GM23338 (cell line): ENCODE results near the gene STIM1. TPM values are rescaled to one million over a fixed set of nuclear protein-coding genes. Genes with fewer than 3 reads are reported as not detected.

Source experiments
- ATAC-seq: fragments of 200-7000 bp; cut with Tn5 transposase; 3 replicates; pipeline ENCODE4 v1.9.1; 2020
- DNase-seq: peaks from one replicate; pipeline ENCODE4 v3.0.0-alpha.2; 2015; ENCODE audit warnings: low spot score
- H2AFZ ChIP-seq: fragments of 200-600 bp; sonication (generic); 2 replicates; pipeline ENCODE4 v1.8.0; 2016; ENCODE audit warnings: antibody characterized with exemption, mild to moderate bottlenecking, moderate library complexity
- H3F3A ChIP-seq: fragments of 200-600 bp; sonication (generic); replicated peaks from 2 replicates; pipeline ENCODE4 v1.8.0; 2017; ENCODE audit warnings: antibody characterized with exemption, mixed run types, low read depth
- H3K27ac ChIP-seq: fragments of 200-600 bp; sonication (generic); 2 replicates; pipeline ENCODE4 v1.6.1; 2016; ENCODE audit warnings: low read depth
- H3K27me3 ChIP-seq: fragments of 200-600 bp; sonication (generic); 2 replicates; pipeline ENCODE4 v1.8.0; 2016; ENCODE audit warnings: mild to moderate bottlenecking, mixed run types, moderate library complexity; ENCODE audit not compliant: insufficient read depth
- H3K36me3 ChIP-seq: fragments of 200-600 bp; sonication (generic); 2 replicates; pipeline ENCODE4 v1.8.0; 2016; ENCODE audit warnings: mild to moderate bottlenecking; ENCODE audit not compliant: insufficient read depth
- H3K4me1 ChIP-seq: fragments of 200-600 bp; sonication (generic); 2 replicates; pipeline ENCODE4 v1.8.0; 2016; ENCODE audit warnings: mild to moderate bottlenecking, moderate library complexity; ENCODE audit not compliant: insufficient read depth
- H3K4me2 ChIP-seq: fragments of 200-600 bp; sonication (generic); 2 replicates; pipeline ENCODE4 v1.7.1; 2017; ENCODE audit warnings: mixed run types
- H3K4me3 ChIP-seq: fragments of 200-600 bp; sonication (generic); 2 replicates; pipeline ENCODE4 v1.6.1; 2016; ENCODE audit warnings: mixed run types
- H3K79me2 ChIP-seq: fragments of 200-600 bp; sonication (generic); replicated peaks from 2 replicates; pipeline ENCODE4 v1.8.0; 2017; ENCODE audit warnings: mild to moderate bottlenecking; ENCODE audit not compliant: insufficient read depth
- H3K9me2 ChIP-seq: fragments of 200-600 bp; sonication (generic); 2 replicates; pipeline ENCODE4 v1.8.0; 2017; ENCODE audit not compliant: insufficient read depth
- H4K20me1 ChIP-seq: fragments of 200-600 bp; sonication (generic); replicated peaks from 2 replicates; pipeline ENCODE4 v1.8.0; 2017; ENCODE audit warnings: mild to moderate bottlenecking; ENCODE audit not compliant: insufficient read depth
- H3K27ac Mint-ChIP-seq: 2 replicates; pipeline ENCODE4 v1.8.0; 2020; ENCODE audit warnings: inconsistent platforms, mild to moderate bottlenecking, moderate library complexity, mixed read lengths
- H3K27me3 Mint-ChIP-seq: 3 replicates; pipeline ENCODE4 v1.8.0; 2022; ENCODE audit warnings: low read depth, mild to moderate bottlenecking, moderate library complexity, mixed read lengths, inconsistent platforms; ENCODE audit not compliant: insufficient read depth, poor library complexity
- H3K36me3 Mint-ChIP-seq: 3 replicates; pipeline ENCODE4 v1.8.0; 2021; ENCODE audit warnings: low read depth, mild to moderate bottlenecking, inconsistent platforms, moderate library complexity, mixed read lengths
- H3K4me1 Mint-ChIP-seq: 3 replicates; pipeline ENCODE4 v1.8.0; 2020; ENCODE audit warnings: mild to moderate bottlenecking, inconsistent platforms, mixed read lengths
- H3K4me3 Mint-ChIP-seq: 3 replicates; pipeline ENCODE4 v1.8.0; 2021; ENCODE audit warnings: moderate library complexity, mild to moderate bottlenecking, inconsistent platforms, mixed read lengths
- H3K9me3 Mint-ChIP-seq: 3 replicates; pipeline ENCODE4 v1.8.0; 2020; ENCODE audit warnings: moderate library complexity, mild to moderate bottlenecking, inconsistent platforms, mixed read lengths
- CREB1 ChIP-seq: fragments of 250-450 bp; sonication (Bioruptor Pico); IDR thresholded peaks from 2 replicates; pipeline ENCODE4 v1.5.0; 2020; ENCODE audit warnings: low read depth, mild to moderate bottlenecking, moderate library complexity
- EZH2 ChIP-seq: fragments of 200-600 bp; sonication (generic); IDR thresholded peaks from one replicate; pipeline ENCODE4 v1.8.0; 2017; ENCODE audit warnings: antibody characterized with exemption, mild to moderate bottlenecking, low read depth; ENCODE audit not compliant: unreplicated experiment
- EZH2phosphoT487 ChIP-seq: fragments of 200-600 bp; sonication (generic); IDR thresholded peaks from one replicate; pipeline ENCODE4 v1.8.1; 2018; ENCODE audit warnings: antibody characterized with exemption; ENCODE audit not compliant: unreplicated experiment
- JUNB ChIP-seq: IDR thresholded peaks from one replicate; pipeline ENCODE4 v1.6.1; 2016; ENCODE audit warnings: antibody characterized with exemption; ENCODE audit not compliant: unreplicated experiment
- NANOG ChIP-seq: IDR thresholded peaks from 2 replicates; pipeline ENCODE4 v1.6.1; 2016; ENCODE audit warnings: antibody characterized with exemption, borderline replicate concordance
- POLR2AphosphoS5 ChIP-seq: IDR thresholded peaks from 2 replicates; pipeline ENCODE4 v1.6.1; 2016; ENCODE audit warnings: antibody characterized with exemption, low read depth
- STAT1 ChIP-seq: IDR thresholded peaks from one replicate; pipeline ENCODE4 v1.6.1; 2016; ENCODE audit warnings: antibody characterized with exemption; ENCODE audit not compliant: unreplicated experiment
- ZNF114 ChIP-seq: fragments of 250-450 bp; sonication (Bioruptor Pico); IDR thresholded peaks from 2 replicates; pipeline ENCODE4 v1.5.0; 2020; ENCODE audit warnings: mild to moderate bottlenecking, moderate library complexity
- ZNF331 ChIP-seq: fragments of 250-450 bp; sonication (Bioruptor Pico); IDR thresholded peaks from 2 replicates; pipeline ENCODE4 v1.5.0; 2020; ENCODE audit warnings: low read depth, mild to moderate bottlenecking, moderate library complexity
- polyA plus RNA-seq: library from polyadenylated mRNA; unstranded; fragments of >200 nt; fragmentation: Nextera tagmentation; extraction: Ambion mirVana; gene quantifications from 2 replicates; pipeline ENCODE4 v1.2.1, GENCODE V29; 2016
- total RNA-seq: library from RNA; depleted of rRNA; stranded (reverse); fragments of >200 nt; shearing (Covaris generic); gene quantifications from 2 replicates; pipeline ENCODE4 v1.2.3, GENCODE V29; 2014
- TF ChIP-seq, protein P1 (sequence below): IDR thresholded peaks from 2 replicates; pipeline ENCODE4 v1.6.1; 2016; ENCODE audit warnings: antibody characterized with exemption
- TF ChIP-seq, protein P2 (sequence below), 2 experiments: fragments of 200-600 bp in 1 of 2; sonication (generic) in 1 of 2; conservative IDR thresholded peaks; 2 replicates each; pipeline versions ENCODE4 v1.5.1 to v1.6.1; 2016 to 2017; ENCODE audit warnings: antibody characterized with exemption in 2 of 2, low read depth in 2 of 2, mild to moderate bottlenecking in 2 of 2, moderate library complexity in 1 of 2
- TF ChIP-seq, protein P3 (sequence below): fragments of 250-450 bp; sonication (Bioruptor Pico); IDR thresholded peaks from 2 replicates; pipeline ENCODE4 v1.5.0; 2020; ENCODE audit warnings: mild to moderate bottlenecking, moderate library complexity

The STIM1 gene
- total and polyA plus RNA-seq, 2 experiments from 2014 or later = 3.5 to 14.0 TPM

DNA sequence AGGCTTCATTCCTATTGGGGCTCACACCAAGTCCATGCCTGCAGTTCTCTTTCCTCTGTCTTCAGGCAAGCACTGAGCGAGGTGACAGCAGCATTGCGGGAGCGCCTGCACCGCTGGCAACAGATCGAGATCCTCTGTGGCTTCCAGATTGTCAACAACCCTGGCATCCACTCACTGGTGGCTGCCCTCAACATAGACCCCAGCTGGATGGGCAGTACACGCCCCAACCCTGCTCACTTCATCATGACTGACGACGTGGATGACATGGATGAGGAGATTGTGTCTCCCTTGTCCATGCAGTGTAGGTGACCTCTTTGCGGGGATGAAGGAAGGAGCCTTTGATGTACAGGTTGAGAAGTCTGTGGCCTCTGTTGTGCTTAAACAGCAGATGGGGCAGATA is 227.7 kb downstream of the STIM1 start (continued):
- TF ChIP-seq, protein P1, sequence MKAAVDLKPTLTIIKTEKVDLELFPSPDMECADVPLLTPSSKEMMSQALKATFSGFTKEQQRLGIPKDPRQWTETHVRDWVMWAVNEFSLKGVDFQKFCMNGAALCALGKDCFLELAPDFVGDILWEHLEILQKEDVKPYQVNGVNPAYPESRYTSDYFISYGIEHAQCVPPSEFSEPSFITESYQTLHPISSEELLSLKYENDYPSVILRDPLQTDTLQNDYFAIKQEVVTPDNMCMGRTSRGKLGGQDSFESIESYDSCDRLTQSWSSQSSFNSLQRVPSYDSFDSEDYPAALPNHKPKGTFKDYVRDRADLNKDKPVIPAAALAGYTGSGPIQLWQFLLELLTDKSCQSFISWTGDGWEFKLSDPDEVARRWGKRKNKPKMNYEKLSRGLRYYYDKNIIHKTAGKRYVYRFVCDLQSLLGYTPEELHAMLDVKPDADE = no peak
- no peak for TF ChIP-seq CREB1 (CRISPR knock-in tag)

DNA sequence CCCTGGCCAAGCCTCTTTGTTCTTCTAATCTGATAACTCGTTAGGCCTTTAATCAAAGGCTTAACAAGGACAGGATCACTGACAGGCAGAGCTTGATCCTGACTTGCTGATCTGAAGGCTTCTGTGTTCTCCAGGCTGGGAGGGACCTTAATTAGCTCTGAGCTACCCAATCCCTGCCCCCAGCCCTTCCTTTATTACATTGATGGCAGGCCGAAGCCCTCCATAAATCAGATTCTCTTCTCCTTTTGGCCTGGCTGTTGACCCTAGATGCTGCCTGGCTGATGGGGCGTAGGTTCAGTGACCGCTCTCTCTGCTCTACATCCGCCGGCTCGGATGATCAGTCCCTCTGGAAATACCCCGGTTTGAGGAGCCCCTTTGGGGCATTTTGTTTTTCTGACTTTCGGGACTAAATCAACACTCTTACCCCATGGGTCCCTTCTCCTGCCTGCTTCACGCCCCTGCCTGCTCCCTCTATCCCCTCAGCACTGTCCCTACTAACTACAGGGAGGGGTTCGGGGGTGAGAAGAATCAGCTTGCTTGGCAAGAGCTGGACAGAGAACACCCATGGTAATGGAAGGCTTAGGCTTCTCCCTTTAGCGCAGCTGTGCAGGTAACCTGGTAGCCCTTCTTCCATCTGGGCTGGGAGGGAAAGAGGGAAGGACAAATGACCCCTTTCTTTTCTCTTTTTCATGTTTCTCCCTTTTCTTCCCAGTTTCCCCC is 229.1 kb downstream of the STIM1 start:
- H3K27ac ChIP-seq = no peak overlapping the region
- H3K27ac Mint-ChIP-seq = no peak overlapping the region
- TF ChIP-seq NANOG (no peak), STAT1 (no peak), ZNF114 (CRISPR knock-in tag) (no peak), JUNB (no peak), POLR2AphosphoS5 (no peak), CREB1 (CRISPR knock-in tag) (no peak), EZH2phosphoT487 (no peak), ZNF331 (no peak), EZH2 (no peak)
- TF ChIP-seq, protein P2, sequence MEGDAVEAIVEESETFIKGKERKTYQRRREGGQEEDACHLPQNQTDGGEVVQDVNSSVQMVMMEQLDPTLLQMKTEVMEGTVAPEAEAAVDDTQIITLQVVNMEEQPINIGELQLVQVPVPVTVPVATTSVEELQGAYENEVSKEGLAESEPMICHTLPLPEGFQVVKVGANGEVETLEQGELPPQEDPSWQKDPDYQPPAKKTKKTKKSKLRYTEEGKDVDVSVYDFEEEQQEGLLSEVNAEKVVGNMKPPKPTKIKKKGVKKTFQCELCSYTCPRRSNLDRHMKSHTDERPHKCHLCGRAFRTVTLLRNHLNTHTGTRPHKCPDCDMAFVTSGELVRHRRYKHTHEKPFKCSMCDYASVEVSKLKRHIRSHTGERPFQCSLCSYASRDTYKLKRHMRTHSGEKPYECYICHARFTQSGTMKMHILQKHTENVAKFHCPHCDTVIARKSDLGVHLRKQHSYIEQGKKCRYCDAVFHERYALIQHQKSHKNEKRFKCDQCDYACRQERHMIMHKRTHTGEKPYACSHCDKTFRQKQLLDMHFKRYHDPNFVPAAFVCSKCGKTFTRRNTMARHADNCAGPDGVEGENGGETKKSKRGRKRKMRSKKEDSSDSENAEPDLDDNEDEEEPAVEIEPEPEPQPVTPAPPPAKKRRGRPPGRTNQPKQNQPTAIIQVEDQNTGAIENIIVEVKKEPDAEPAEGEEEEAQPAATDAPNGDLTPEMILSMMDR (conservative IDR thresholded peaks at IDR 0.05; ENCODE audit: low read depth in 2 of 2) = no peak
- TF ChIP-seq, protein P3, sequence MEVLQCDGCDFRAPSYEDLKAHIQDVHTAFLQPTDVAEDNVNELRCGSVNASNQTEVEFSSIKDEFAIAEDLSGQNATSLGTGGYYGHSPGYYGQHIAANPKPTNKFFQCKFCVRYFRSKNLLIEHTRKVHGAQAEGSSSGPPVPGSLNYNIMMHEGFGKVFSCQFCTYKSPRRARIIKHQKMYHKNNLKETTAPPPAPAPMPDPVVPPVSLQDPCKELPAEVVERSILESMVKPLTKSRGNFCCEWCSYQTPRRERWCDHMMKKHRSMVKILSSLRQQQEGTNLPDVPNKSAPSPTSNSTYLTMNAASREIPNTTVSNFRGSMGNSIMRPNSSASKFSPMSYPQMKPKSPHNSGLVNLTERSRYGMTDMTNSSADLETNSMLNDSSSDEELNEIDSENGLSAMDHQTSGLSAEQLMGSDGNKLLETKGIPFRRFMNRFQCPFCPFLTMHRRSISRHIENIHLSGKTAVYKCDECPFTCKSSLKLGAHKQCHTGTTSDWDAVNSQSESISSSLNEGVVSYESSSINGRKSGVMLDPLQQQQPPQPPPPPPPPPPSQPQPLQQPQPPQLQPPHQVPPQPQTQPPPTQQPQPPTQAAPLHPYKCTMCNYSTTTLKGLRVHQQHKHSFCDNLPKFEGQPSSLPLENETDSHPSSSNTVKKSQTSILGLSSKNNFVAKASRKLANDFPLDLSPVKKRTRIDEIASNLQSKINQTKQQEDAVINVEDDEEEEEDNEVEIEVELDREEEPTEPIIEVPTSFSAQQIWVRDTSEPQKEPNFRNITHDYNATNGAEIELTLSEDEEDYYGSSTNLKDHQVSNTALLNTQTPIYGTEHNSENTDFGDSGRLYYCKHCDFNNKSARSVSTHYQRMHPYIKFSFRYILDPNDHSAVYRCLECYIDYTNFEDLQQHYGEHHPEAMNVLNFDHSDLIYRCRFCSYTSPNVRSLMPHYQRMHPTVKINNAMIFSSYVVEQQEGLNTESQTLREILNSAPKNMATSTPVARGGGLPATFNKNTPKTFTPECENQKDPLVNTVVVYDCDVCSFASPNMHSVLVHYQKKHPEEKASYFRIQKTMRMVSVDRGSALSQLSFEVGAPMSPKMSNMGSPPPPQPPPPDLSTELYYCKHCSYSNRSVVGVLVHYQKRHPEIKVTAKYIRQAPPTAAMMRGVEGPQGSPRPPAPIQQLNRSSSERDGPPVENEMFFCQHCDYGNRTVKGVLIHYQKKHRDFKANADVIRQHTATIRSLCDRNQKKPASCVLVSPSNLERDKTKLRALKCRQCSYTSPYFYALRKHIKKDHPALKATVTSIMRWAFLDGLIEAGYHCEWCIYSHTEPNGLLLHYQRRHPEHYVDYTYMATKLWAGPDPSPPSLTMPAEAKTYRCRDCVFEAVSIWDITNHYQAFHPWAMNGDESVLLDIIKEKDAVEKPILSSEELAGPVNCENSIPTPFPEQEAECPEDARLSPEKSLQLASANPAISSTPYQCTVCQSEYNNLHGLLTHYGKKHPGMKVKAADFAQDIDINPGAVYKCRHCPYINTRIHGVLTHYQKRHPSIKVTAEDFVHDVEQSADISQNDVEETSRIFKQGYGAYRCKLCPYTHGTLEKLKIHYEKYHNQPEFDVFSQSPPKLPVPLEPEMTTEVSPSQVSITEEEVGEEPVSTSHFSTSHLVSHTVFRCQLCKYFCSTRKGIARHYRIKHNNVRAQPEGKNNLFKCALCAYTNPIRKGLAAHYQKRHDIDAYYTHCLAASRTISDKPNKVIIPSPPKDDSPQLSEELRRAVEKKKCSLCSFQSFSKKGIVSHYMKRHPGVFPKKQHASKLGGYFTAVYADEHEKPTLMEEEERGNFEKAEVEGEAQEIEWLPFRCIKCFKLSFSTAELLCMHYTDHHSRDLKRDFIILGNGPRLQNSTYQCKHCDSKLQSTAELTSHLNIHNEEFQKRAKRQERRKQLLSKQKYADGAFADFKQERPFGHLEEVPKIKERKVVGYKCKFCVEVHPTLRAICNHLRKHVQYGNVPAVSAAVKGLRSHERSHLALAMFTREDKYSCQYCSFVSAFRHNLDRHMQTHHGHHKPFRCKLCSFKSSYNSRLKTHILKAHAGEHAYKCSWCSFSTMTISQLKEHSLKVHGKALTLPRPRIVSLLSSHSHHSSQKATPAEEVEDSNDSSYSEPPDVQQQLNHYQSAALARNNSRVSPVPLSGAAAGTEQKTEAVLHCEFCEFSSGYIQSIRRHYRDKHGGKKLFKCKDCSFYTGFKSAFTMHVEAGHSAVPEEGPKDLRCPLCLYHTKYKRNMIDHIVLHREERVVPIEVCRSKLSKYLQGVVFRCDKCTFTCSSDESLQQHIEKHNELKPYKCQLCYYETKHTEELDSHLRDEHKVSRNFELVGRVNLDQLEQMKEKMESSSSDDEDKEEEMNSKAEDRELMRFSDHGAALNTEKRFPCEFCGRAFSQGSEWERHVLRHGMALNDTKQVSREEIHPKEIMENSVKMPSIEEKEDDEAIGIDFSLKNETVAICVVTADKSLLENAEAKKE = no peak
- TF ChIP-seq, protein P1 = no peak

More for the DNA sequence above, 229.1 kb downstream of the STIM1 start:
- Histone ChIP-seq H3K4me2 (no peak overlapping the region), H2AFZ (no peak overlapping the region), H4K20me1 (no peaks in the 10 kb centered on the region), H3K27me3 (no peaks in the 10 kb centered on the region), H3K4me1 (peaks cover 6% of the 10 kb centered on the region; the same call in 1 of the 2 replicates), H3K36me3 (no peaks in the 10 kb centered on the region), H3K9me2 (no peaks in the 10 kb centered on the region), H3K79me2 (no peaks in the 10 kb centered on the region), H3F3A (no peaks in the 10 kb centered on the region), H3K4me3 (no peak overlapping the region)
- no peaks in the 10 kb centered on the region; the same call in 2 of the 3 replicates for H3K9me3 Mint-ChIP-seq
- no peak overlapping the region for H3K4me3 Mint-ChIP-seq
- H3K27me3 Mint-ChIP-seq = peaks cover 5% of the 10 kb centered on the region
- peaks cover 12% of the 10 kb centered on the region for H3K4me1 Mint-ChIP-seq
- ATAC-seq (no peak), DNase-seq (no peak)
- H3K36me3 Mint-ChIP-seq = no peaks in the 10 kb centered on the region; the same call in 2 of the 3 replicates
